OCI-LY7 (cell line): Measurements from ENCODE around the gene SUSD4. TPM values are rescaled to one million over a fixed set of nuclear protein-coding genes. Genes with fewer than 3 reads are reported as not detected.

Source experiments
- BruUV-seq: library from RNA; stranded (reverse); fragments of 400-500 nt; replicated peaks from 2 replicates; lab custom pipeline; 2021; lab: Mats Ljungman, UMichigan
- CTCF ChIA-PET: fragments of 300-600 bp; sonication (Branson Sonifier 250); formaldehyde crosslinking; loops from one replicate; lab custom pipeline; 2022; ENCODE audit warnings: antibody characterized with exemption; ENCODE audit not compliant: unreplicated experiment; lab: Charles Lee
- POLR2A ChIA-PET: fragments of 300-600 bp; sonication (Branson Sonifier 250); formaldehyde crosslinking; loops from one replicate; lab custom pipeline; 2022; ENCODE audit warnings: antibody characterized with exemption; lab: Charles Lee
- DNase-seq: peaks from one replicate; pipeline ENCODE4 v3.0.0-alpha.2; 2015; ENCODE audit warnings: low spot score
- H2AFZ ChIP-seq: fragments of 200-600 bp; sonication (generic), shearing (Covaris generic); 2 replicates; pipeline ENCODE4 v1.6.1; 2014; ENCODE audit warnings: mild to moderate bottlenecking, antibody characterized with exemption, low read length, moderate library complexity
- H3K27ac ChIP-seq: fragments of 200-600 bp; sonication (generic); 2 replicates; pipeline ENCODE4 v1.5.1; 2014; ENCODE audit warnings: mixed run types, low read depth, mild to moderate bottlenecking, moderate library complexity, low read length, inconsistent platforms; ENCODE audit not compliant: poor library complexity, severe bottlenecking
- H3K36me3 ChIP-seq: fragments of 200-600 bp; sonication (generic); 2 replicates; pipeline ENCODE4 v1.6.1; 2014; ENCODE audit warnings: mild to moderate bottlenecking, antibody characterized with exemption, low read length, moderate library complexity, mixed read lengths; ENCODE audit not compliant: insufficient read depth
- H3K4me1 ChIP-seq: fragments of 200-600 bp; sonication (generic); 2 replicates; pipeline ENCODE4 v1.5.1; 2014; ENCODE audit warnings: mild to moderate bottlenecking, low read length; ENCODE audit not compliant: insufficient read depth, poor library complexity, severe bottlenecking
- H3K4me2 ChIP-seq: fragments of 200-600 bp; sonication (generic); 2 replicates; pipeline ENCODE4 v1.6.1; 2014; ENCODE audit warnings: mild to moderate bottlenecking, low read length
- H3K4me3 ChIP-seq: fragments of 200-600 bp; sonication (generic); 2 replicates; pipeline ENCODE4 v1.5.1; 2014; ENCODE audit warnings: mild to moderate bottlenecking, low read depth, low read length; ENCODE audit not compliant: poor library complexity, severe bottlenecking
- H3K79me2 ChIP-seq: fragments of 200-600 bp; sonication (generic); 2 replicates; pipeline ENCODE4 v1.6.1; 2016; ENCODE audit warnings: low read depth, mild to moderate bottlenecking, low read length, moderate library complexity, mixed read lengths; ENCODE audit not compliant: insufficient read depth
- H3K9me2 ChIP-seq: fragments of 200-600 bp; sonication (generic); 2 replicates; pipeline ENCODE4 v1.6.1; 2016; ENCODE audit warnings: mild to moderate bottlenecking, low read length, mixed read lengths; ENCODE audit not compliant: insufficient read depth
- H3K9me3 ChIP-seq: fragments of 200-600 bp; sonication (generic); 2 replicates; pipeline ENCODE4 v1.6.1; 2014; ENCODE audit warnings: mild to moderate bottlenecking, mixed run types, low read length, mixed read lengths
- H4K20me1 ChIP-seq: fragments of 200-600 bp; sonication (generic); 2 replicates; pipeline ENCODE4 v1.6.1; 2014; ENCODE audit warnings: mild to moderate bottlenecking, antibody characterized with exemption, low read length, moderate library complexity, mixed read lengths; ENCODE audit not compliant: insufficient read depth
- EZH2phosphoT487 ChIP-seq: fragments of 200-600 bp; sonication (generic); IDR thresholded peaks from 2 replicates; pipeline ENCODE4 v1.6.1; 2018; ENCODE audit warnings: low read depth, borderline replicate concordance, mild to moderate bottlenecking, mixed run types, antibody characterized with exemption, low read length, moderate library complexity, mixed read lengths
- intact Hi-C: fragments of 100-400 bp; cut with micrococcal nuclease; formaldehyde crosslinking; loops from one replicate; pipeline ENCODE4 v1.10.0; 2022; ENCODE audit not compliant: unreplicated experiment
- total RNA-seq, 2 experiments: library from RNA; depleted of rRNA in 1 of 2; stranded (reverse); fragments of >200 nt in 1 of 2; shearing (Covaris generic) in 1 of 2; gene quantifications; 2 replicates each; pipeline ENCODE4 v1.2.3, GENCODE V29; 2014 to 2022
- TF ChIP-seq, protein P1 (sequence below): fragments of 200-600 bp; sonication (generic); conservative IDR thresholded peaks from 2 replicates; pipeline ENCODE4 v1.5.1; 2014; ENCODE audit warnings: mild to moderate bottlenecking, antibody characterized with exemption, low read length, moderate library complexity, mixed read lengths

The SUSD4 gene
- total RNA-seq, 2 experiments from 2014 or later: 0.42 TPM; not detected in 1

DNA sequence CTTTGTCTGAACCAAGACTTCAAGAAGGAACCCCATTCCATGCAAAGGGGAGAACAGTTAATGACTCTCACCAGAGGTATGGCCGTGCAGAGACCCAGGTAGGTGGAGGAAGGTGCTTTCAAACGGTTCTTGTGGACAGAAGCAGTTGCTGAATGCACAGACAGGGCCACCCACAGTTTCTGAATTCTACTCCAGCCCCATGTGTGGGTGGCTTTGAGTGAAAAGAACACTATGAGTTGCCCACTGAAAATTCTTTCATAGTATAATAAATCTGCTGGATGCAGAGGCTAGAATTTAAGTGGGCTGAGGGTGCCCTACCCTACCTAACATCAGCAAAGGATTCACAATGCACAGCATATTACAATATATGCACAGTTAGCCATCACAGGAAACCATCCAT is 22.0 kb upstream of the SUSD4 start:
- intact Hi-C loops: no loop called here
- Histone ChIP-seq H3K4me3 (no peak overlapping the region), H3K36me3 (no peaks in the 10 kb centered on the region), H4K20me1 (no peaks in the 10 kb centered on the region), H2AFZ (no peak overlapping the region), H3K27ac (no peak overlapping the region), H3K9me3 (no peaks in the 10 kb centered on the region), H3K4me1 (no peaks in the 10 kb centered on the region), H3K9me2 (no peaks in the 10 kb centered on the region), H3K79me2 (no peaks in the 10 kb centered on the region), H3K4me2 (no peak overlapping the region)
- POLR2A ChIA-PET: no interaction called here
- TF ChIP-seq EZH2phosphoT487: no peak
- TF ChIP-seq, protein P1, sequence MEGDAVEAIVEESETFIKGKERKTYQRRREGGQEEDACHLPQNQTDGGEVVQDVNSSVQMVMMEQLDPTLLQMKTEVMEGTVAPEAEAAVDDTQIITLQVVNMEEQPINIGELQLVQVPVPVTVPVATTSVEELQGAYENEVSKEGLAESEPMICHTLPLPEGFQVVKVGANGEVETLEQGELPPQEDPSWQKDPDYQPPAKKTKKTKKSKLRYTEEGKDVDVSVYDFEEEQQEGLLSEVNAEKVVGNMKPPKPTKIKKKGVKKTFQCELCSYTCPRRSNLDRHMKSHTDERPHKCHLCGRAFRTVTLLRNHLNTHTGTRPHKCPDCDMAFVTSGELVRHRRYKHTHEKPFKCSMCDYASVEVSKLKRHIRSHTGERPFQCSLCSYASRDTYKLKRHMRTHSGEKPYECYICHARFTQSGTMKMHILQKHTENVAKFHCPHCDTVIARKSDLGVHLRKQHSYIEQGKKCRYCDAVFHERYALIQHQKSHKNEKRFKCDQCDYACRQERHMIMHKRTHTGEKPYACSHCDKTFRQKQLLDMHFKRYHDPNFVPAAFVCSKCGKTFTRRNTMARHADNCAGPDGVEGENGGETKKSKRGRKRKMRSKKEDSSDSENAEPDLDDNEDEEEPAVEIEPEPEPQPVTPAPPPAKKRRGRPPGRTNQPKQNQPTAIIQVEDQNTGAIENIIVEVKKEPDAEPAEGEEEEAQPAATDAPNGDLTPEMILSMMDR: no peak
- no TSS peak for BruUV-seq
- CTCF ChIA-PET: no interaction called here
- DNase-seq: no peak

DNA sequence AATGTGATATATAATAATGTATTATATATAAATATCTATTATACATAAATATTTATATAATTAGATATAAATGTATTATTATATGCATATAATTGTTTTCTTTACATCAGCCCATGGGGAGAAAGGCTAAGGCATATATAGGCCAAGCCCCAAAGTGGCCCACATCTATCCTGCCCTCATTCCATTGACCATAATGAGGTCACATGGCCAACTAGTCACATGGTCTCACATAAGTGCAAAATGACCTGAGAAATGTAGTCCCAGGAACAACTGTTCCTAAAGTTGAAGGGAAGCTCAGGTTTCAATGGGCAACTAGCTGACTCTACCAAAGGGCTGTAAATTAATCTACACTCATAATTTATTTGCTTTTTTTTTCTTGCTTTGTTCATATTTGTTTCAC is 14.8 kb upstream of the SUSD4 start:
- Histone ChIP-seq H3K4me2 (no peak overlapping the region), H3K9me3 (no peaks in the 10 kb centered on the region), H3K36me3 (no peaks in the 10 kb centered on the region), H4K20me1 (no peaks in the 10 kb centered on the region), H3K27ac (no peak overlapping the region), H3K9me2 (no peaks in the 10 kb centered on the region), H2AFZ (no peak overlapping the region), H3K79me2 (no peaks in the 10 kb centered on the region), H3K4me1 (no peaks in the 10 kb centered on the region), H3K4me3 (no peak overlapping the region)
- intact Hi-C loops: no loop called here
- ChIA-PET CTCF (no interaction called here), POLR2A (no interaction called here)
- TF ChIP-seq, protein P1: no peak
- TF ChIP-seq EZH2phosphoT487: no peak
- no peak for DNase-seq
- no TSS peak for BruUV-seq

DNA sequence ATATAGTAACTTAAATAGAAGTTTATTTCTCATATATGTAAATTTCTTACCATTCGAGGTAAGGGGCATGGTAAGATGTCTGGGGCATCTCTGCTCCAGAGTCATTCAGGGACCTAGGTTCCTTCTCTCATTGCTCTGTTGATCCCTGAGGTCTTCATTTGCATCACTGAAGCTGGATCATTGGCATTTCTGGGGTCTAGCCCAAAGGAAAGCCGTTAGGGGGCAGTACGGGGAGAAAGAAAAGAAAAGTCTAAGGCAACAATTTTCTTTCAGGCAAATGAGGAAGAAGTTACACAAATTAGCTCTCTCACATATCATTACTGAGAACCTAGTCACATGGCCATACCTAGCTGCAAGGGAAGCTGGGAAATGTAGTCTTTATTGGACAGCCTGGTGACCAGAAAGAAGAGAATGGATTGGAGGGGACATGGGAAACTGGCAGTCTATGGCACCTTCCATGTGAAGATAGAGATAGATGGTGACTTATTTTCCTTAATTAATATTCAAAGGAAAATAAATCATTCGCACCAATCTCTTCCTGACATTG is 10.2 kb upstream of the SUSD4 start:
- intact Hi-C loops: no loop called here
- Histone ChIP-seq H3K4me1 (no peaks in the 10 kb centered on the region), H4K20me1 (no peaks in the 10 kb centered on the region), H2AFZ (no peak overlapping the region), H3K36me3 (no peaks in the 10 kb centered on the region), H3K27ac (no peak overlapping the region), H3K4me3 (no peak overlapping the region), H3K4me2 (no peak overlapping the region), H3K9me2 (no peaks in the 10 kb centered on the region), H3K9me3 (no peaks in the 10 kb centered on the region), H3K79me2 (no peaks in the 10 kb centered on the region)
- BruUV-seq: no TSS peak
- TF ChIP-seq, protein P1: no peak
- TF ChIP-seq EZH2phosphoT487: no peak
- POLR2A ChIA-PET: no interaction called here
- no peak for DNase-seq
- CTCF ChIA-PET: no interaction called here
